Activated CD4-positive, CD25-positive, alpha-beta regulatory T cell treated with anti-CD3 and anti-CD28 coated beads, Interleukin-2, amount 50 U/mL, for 16 hours (primary cell): ENCODE measurements around the gene SYT3.

ENCODE experiments used
- DNase-seq: peaks from one replicate; pipeline ENCODE4 v3.0.0-alpha.2; 2020; ENCODE audit warnings: low read depth, low spot score

SYT3 gene

DNA sequence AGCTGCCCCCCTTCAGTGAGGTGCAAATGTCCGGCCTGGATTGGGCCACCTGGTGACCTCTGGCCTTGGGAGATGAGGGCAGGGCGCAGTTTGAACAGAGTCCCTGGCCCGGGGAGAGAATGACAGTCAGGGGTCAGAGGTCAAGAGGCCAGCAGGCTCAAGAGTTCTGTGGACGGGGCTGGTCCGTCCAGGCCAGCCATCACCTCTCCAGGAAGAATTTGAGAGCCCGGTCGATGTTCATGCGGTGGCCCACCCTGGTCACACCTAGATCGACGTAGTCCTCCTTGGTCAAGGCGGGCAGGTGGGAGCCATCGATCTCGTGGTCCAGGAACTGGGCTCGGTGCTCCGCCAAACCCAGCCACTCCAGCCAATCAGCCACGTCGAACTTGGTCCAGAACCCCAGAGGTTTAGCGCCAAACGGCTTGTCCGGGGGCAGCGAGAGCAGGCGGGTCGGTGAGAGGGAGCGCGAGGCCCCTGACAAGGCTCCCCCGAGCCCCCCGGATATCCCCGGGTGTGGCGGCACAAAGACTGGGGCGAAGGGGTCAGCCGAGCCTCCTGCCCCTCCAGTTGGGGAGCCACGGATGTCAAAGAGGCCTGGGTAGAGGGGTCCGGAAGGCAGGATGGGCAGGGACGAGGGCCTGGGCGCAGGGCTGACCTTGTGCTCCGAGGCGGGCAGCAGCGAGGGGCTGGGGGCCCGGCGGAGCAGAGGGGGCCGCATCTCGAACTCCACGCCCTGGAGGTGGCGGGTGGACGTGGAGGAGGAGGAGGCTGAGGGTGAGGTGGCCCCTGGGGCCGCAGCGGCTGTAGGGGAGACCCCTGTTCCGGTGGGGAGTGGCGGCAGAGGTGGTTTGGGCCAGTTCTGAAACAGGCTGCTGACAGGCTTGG lies 22.3 kb upstream of the SYT3 start:
- no peak for DNase-seq

DNA sequence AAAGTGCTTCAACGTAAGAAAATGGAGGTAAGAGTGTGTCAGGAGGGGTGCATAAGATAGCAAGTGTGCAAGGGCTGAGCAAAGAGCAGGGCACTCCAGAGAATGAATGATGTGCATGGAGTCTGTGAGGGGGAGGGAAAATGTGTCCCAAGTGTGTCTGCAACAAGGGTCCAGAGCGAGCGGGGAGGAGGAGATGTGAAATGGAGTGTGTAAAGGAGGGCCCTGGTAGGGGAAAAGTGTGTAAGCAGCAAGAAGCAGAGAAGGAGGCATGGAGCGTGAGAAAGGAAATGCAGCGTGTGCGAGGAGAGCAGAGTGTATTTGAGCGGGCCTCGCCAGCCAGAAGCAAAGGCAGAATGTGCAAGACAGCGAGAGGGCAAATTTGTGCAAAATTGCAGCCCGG lies 21.3 kb upstream of the SYT3 start:
- DNase-seq: no peak

DNA sequence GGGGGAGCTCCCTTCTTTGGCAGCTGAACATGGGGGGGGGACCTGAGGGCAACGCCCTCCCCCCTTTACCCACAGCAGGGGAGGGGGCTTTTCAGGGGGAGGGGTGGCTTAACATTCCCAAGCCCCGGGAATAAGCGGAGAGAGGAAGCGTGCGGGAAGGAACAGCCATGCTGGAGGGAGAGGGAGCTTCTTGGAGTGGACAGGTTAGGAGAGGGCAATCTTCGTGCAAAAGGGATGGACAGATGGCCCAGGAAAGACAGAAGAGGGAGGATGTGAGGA lies 20.3 kb upstream of the SYT3 start:
- no peak for DNase-seq

DNA sequence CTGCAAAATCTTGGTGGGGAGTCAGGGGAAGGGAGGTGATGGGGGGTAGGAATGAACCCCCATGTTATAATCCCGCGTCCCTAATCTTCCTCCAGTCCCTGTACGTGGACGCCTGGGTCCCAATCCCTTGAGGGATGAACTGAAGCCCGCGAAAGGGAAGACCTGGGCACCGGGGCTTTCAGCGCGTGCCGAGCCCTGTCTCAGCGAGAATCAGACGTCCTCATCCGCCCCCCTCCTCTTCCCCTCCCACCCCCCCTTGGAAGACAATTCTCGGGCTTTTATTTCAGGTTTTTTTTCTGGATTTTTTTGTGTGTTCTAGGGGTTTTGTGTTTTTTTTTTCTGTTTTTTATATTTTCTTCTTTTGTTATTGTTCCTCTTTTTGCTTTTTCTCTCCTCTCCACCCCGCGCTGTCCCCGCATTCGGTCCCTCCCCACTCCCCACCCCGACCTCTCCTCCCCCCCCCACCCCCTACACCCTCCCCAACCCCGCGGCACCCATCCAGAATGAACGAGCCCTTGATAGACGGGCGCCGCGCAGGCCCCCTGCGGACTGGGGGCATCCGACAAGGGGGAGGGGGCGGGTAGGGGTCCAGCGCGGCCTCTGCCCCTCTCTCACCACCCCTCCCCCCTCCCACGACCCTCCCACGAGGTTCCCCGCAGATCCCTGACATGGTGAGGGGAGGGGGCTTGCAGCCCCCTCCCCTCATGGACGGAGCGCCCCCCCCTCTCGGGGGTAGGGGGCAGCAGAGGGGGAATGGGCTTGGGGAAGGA lies 19.8 kb upstream of the SYT3 start:
- DNase-seq: no peak

DNA sequence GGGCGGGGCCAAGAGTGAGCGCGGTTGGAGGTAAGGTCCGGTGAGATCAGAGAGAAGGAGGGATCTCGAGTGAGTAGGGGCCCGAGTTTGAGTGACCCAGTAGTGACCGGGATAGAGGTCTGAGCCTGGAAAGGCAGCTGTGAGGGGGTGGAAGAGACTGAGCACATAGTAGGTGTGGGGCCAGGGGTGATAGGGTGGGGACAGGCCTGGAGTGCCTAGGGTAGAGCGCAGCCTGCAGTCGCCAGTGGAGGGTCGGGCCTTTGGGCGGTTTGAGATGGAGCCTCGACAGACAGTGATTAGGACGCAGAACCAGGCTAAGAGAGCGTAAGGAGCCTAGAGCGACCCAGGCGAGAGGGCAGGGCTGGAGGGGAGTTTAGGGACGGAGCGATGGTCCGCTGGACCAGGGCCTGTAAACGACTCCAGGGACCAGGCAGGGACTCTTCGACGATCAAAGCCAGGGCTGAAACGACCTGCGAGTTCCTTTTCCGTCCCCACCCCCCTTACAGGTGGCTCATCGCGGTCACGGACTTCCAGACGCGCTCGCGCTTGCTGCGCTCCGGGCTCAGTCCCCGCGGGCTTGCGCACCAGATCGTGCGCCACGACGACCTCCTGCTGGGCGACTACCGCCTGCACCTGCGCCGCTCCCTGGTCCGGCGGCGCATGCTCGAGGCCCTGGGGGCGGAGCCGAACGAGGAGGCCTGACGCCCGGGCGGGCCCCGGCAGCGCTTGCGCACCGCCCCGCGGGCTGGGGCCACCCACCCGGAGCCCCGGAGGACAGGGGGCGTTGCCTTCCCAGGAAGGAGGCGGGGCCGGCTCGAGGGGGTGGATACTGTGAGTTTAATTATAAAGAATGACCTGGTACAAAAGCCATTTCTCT lies 19.0 kb upstream of the SYT3 start:
- no peak for DNase-seq

DNA sequence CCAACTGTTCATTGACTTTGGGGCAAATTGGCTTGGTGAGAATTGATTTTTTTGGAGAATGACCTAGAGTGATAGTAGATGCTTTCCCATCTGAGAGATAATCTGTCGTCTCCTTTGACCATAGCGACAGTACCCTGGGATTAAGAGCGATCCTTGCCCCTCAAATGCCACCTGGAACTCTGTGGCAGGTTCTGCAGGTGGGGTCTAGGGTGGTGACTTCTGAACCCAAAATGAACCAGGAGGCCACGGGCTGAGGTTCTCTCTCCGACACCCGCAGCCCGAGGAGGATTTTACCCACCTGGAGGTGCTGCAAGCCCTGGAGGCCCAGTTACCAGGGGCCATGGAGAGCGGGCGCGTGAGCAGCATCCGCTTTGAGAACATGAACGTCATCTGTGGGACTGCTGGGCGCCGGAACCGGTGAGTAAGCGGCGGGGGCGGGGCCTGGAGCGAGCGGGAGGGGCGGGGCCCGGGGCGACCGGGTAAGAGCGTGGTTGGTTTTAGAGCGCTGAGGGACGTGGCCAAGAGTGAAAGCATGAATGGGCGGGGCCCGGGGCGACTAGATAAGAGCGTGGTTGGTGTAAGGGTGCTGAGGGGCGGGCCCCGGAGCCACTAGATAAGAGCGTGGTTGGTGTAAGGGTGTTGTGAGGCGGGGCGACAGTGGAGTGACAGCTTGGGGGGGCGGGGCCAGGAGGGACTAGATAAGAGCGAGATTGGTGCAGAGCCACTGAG lies 18.2 kb upstream of the SYT3 start:
- peak; percentile 43 for DNase-seq

DNA sequence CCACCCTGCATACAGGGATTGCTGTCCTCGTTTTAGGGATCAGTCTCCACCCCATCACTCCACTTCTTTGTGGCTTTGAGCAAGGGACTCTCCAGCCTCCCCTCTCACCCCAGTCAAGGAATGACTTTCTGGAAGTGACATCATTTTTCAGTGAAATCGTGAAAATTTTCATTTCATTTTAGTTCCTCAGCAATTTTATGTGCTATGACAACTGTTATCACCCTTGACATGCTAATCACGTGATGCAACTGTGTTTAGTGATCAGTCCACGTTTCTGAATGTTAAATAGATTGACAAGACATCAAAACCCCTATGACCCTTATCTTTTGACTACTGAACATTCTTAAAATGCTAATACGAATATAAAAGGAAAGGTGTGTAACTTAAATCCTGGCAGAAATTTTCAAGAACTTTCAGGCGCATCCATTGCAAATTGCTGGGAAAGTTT lies 17.6 kb upstream of the SYT3 start:
- DNase-seq: no peak

DNA sequence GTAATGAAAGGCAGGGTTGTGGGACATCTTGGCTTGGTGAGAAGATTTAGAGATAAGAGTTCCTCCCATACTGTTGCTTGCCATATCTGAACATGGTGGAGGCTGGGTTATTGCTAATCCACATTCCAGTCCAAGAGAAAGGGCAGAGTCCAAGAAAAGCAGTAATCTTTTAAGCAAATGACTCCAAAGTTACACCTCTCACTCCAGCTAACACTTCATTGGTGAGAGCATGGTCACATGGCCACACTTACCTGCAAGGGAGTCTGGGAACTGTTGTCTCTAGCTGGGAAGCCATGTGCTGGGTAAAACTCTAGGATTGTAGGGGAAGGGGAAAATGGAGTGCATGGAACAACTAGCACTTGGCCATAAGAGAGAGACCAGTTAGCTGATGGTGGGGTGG lies 15.2 kb upstream of the SYT3 start:
- DNase-seq: no peak

DNA sequence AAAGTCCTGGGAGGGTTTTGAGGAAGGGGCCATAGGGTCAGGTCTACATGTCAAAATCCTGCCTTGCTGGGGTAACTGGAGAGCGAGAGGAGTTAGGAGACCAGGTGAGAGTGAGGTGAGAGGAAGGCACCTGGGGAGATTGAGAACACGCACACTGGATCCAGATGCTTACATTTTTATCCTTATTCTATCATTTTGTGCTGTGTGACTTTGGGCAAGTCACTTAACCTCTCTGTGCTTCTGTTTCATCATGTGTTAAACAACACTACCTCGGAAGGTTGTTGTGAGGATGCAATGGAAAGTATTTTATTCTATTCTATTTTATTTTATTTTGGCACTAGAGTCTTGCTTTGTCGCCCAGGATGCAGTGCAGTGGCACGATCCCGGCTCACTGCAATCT lies 13.0 kb upstream of the SYT3 start:
- DNase-seq: no peak

DNA sequence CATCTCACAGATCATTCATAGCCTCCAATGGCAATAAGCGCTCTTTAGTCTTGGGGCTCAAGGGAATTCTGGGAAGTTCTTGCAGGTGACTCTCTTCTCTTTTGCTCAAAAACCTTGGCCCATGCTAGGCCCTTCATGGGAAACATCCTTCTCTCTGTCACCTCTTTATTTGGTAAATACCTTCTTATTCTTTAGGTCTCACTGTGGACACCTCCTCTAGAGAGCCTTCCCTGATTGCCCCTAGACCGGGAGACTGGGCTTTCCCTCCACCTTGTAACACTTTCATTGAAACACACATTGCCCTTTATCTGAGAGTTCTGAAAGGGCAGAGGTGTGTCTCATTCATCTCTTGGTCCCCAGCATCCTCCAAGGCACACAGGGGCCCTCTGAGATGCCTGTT lies 11.5 kb upstream of the SYT3 start:
- DNase-seq: no peak

DNA sequence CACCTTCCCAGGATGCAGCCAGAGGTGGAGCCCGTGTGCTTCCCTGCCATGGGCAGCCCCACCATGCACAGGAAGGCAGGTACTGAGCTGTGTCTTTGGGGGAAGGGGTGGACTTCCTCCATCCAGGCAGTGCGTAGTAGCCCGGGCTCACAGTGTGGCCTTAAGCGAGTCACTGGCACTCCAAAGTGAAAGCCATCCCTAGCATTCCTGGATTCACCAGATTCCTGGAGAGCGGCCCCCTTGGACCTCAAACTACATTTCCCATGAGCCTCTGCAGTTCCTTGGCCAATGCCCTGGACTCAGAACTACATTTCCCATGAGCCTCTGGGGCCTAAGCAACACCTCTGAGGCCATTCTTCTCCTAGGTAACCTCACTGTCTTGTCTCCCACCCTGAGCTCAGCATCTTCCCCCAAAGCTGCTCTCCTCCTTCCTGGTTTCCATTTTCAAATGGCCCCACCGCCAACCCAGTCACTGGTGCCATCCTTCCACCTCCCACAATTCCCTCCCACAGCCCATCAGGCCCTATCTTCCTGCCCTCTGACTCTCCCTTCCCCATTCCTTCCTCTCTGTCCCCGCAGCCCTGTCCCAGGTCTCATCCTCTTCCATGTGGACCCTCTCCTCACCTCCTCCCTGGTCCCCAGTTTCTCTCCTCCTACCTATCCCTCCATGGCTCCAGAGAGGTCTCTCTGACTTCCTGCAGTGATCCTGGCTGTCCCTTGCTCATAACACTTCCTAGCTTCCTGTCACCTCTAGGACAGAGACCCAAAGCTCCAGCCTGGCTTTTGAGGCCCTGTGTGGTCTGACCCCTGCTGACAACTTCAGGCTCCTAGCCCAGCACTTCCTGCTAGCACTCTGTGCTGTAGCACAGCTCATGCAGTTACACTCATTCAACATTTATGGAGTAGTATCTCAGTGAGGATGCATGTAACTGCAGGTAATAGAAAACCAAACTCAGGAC lies 10.0 kb upstream of the SYT3 start, which contains the start of gene C19orf81:
Gene C19orf81 (plus strand): TSS at position 13 of the 959 bp plus-strand sequence. CDS start 0 bp downstream, at position 13.
- no peak for DNase-seq

DNA sequence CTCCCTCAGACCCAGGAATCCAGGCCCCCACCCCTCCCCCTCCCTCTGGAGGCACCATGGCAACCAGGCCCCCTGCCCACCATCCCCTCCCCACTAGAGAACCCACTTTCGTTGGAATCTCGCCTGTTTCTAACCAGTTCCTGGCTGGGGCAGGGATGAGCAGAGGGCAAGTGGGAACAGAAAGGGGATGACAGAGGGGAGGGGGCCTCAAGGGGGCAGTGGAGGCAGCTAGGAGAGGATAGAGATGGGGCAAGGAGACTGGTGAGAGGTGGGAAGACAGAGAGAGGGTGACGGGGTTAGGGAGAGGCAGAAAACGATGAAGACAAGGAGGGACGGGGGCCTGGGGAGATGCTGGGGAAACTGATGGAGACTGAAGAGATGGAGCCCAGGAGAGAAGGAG lies 9.0 kb upstream of the SYT3 start:
- DNase-seq: no peak

DNA sequence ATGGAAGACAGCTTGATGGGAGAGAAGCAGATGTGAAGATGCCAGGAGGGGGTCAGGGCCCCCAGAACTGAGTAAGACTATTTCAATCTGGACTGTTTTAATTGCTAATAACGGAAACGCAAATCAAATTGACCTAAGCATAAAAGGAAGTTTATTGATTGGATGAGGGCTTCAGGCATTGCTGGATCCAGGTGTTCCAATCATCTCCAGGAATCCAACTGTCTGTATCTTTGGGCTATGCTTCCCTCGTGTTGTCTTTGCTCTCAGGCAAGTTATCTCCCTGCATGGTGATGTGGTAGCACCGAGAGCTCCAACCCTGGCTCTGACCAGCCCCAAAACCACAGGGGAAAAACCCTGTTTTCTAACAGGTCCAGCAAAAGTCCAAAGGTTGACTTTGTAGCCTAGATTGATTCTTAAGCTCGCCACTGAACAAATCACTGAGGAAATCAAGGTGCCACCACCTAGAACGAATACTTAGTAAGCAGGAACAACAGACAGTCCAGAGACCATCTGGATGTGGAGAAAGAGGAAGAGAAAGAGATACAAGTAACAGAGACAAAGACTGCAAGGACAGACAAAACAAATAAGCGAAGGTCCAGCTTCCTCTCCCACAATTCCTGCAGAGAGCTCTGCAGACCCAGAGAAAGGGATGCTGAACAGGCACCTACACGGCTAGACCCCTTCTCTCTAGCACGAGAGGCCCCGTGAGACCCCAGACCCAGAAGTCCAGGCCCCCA lies 8.4 kb upstream of the SYT3 start:
- DNase-seq: no peak

DNA sequence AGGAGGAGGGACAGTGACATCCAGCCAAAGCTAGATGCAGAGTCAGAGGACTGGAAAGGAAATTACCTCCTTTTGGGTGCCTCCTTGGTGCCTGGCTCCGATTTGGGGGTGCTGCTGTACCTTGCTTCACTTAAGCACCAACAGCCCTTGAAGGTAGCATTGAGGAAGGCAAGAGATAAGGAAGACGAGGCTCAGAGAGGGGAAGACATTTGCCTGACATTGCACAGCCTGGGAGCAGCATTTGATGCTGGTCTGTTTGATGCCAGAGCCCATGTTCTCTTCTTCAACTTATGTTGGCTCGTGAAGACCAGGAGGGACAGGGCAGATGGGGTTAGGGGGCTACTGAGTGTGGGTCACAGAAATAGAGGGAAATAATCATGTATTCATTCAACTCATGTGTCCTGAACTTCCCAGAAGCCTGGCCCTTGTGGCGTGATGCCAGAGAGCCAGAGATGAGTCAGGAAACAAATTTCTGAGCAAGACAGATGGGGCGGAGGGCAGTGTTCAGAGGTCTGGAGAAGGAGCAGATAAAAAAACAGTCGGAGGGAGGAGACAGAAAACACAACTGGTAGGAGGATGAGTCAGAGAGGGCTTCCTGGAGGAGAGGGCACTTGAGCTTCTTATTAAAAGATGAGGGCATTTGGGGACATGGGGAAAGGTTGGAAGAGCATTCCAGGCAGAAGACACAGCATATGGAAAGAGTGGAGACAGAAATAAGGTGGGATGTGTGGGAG lies 6.6 kb upstream of the SYT3 start:
- no peak for DNase-seq

DNA sequence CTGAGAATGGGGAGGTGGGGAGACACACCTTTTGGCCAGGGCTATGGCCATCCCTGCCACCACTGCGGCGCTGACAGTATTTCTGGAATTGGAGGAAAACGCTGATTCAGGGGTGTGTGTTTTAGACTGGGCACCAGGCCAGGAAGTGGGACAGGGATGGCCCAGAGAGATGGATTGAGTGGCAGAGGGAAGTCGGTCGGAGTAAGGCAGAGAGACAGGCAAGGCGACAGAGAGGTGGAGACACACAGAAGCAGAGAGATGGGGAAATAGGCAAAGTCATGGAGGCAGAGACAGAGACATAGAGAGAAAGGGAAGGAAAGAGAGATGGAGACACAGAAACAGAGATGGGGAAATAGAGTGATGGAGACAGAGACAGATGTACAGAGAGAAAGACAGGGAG lies 5.4 kb upstream of the SYT3 start:
- no peak for DNase-seq

DNA sequence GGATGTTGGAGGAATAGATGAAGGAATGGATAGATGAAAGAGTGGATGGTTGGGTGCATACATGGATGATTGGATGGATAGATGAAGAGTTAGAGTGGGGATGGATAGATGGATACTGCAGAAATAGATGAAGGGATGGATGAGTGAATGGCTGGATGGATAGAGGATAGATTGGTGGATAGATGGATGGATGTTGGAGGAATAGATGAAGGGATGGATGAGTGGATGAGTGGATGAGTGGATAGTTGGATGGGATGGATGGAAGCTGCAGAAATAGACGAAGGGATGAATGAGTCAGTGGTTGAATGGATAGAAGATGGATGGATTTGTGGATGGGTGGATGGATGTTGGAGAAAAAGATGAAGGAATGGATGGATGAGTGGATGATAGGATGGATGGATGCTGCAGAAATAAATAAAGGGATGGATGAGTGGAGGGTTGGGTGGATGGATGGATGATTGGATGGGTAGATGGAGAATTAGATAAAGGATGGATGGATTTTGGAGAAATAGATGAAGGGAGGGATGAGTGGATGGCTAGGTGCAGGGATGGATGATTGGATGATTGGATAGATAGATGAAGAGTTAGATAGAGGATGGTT lies 4.7 kb upstream of the SYT3 start:
- no peak for DNase-seq

DNA sequence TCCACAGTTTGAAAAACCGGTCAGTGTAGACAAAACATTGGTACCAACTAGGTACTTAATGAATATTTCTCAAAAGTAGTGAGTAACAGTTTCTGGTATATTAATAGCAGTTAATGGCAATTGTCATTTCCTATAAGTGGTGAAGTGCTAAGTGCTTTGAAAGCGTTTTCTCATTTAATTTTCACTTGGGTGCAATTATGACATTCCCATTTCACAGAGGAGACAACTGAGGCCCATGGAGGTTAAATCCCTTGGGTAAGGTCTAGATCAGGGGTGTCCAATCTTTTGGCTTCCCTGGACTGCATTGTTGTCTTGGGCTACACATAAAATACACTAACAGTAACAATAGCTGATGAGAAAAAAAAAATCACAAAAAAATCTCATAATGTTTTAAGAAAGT lies 687 bp upstream of the SYT3 start:
- no peak for DNase-seq

DNA sequence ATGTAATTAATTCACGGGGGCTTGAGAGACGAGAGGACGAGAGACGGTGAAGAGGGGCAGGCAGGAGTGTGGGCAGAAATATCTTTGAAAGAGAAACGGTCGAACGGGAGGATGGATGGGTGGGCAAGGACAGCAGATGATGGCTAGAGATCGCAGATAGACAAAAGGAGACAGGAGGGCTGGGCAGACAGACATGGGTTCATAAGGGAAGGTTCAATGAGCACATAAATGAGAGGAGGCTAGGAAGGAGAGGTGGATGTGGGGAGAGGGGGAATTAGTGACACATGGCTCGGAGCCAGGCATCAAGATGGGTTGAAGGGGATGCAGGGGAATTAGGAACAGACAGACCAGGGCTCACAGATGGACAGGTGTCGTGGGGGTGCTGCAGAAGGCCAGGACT lies 1.1 kb downstream of the SYT3 start:
- no peak for DNase-seq
